Lower leg skin (tissue), 3 donors: ENCODE data around the gene FAM234A.

ENCODE experiments used
- POLR2A ChIP-seq, 2 donors: fragments of 450-650 bp; IDR thresholded peaks; one replicate each; pipeline ENCODE4 v1.6.1; 2016 to 2017; ENCODE audit warnings: antibody characterized with exemption in 2 of 2, mild to moderate bottlenecking in 1 of 2, moderate library complexity in 1 of 2
- TF ChIP-seq, protein P1 (sequence below), 3 donors: fragments of 450-650 bp; IDR thresholded peaks; one replicate each; pipeline ENCODE4 v1.5.1; 2016; ENCODE audit warnings: antibody characterized with exemption in 3 of 3, mild to moderate bottlenecking in 3 of 3, moderate library complexity in 2 of 3

DNA sequence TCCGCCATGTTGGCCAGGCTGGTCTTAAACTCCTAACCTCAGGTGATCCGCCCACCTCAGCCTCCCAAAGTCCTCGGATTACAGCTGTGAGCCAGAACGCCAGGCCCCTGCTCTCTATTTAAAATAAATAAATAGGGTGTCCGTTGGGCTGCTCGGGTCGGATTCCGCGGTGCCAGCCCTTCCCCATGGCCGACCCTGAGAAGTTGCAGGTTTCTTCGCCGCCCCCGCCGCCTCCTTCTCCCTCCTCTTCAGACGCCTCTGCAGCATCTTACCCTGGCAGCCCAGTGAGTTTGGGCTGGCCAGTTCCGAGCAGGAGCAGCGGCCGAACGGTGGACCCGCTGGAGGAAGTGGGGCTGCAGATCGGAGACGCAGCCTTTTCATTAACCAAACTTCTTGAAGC is 3.7 kb upstream of the FAM234A start:
- TF ChIP-seq, protein P1, sequence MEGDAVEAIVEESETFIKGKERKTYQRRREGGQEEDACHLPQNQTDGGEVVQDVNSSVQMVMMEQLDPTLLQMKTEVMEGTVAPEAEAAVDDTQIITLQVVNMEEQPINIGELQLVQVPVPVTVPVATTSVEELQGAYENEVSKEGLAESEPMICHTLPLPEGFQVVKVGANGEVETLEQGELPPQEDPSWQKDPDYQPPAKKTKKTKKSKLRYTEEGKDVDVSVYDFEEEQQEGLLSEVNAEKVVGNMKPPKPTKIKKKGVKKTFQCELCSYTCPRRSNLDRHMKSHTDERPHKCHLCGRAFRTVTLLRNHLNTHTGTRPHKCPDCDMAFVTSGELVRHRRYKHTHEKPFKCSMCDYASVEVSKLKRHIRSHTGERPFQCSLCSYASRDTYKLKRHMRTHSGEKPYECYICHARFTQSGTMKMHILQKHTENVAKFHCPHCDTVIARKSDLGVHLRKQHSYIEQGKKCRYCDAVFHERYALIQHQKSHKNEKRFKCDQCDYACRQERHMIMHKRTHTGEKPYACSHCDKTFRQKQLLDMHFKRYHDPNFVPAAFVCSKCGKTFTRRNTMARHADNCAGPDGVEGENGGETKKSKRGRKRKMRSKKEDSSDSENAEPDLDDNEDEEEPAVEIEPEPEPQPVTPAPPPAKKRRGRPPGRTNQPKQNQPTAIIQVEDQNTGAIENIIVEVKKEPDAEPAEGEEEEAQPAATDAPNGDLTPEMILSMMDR (IDR thresholded peaks at IDR 0.05) = no peak
- TF ChIP-seq POLR2A (IDR thresholded peaks at IDR 0.05) = no peak
